ENCODE measurements around the gene WDR91. TPM values are rescaled to one million over a fixed set of nuclear protein-coding genes. Genes with fewer than 3 reads are reported as not detected.
A peak's percentile ranks its signal among the peaks of the same experiment; 100 is the strongest.

Gene WDR91
- total and polyA plus RNA-seq, 8 donors = 22.9 to 67.6 (median 49.5) TPM

DNA sequence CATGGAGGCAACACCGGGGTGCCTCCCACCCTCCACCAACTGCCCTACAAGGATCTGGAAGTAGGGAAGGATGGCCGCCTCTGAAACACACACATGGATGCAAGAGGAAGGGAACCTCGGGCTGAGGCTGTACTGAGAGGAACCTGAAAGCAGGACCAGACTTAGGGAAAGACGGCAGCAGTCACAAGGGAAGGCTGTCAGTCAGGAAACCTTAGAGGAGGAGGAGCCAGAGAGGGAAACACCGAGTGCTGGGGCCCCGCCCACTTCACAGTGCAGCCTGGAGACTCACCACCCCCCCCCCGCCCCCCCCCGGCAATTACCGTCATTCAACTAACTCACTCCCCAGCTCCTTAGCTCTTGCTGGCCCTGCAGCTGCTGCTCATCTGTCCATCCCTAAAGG lies 43.3 kb downstream of the WDR91 start:
- DNase-seq = peak in 2 of 4 donors; percentile 72 to 84
- peak overlapping the region; percentile 65 to 100 for H3K27ac ChIP-seq
- H3K4me3 ChIP-seq = peak overlapping the region in 1 of 2 donors; percentile 24
- TF ChIP-seq, protein P1, sequence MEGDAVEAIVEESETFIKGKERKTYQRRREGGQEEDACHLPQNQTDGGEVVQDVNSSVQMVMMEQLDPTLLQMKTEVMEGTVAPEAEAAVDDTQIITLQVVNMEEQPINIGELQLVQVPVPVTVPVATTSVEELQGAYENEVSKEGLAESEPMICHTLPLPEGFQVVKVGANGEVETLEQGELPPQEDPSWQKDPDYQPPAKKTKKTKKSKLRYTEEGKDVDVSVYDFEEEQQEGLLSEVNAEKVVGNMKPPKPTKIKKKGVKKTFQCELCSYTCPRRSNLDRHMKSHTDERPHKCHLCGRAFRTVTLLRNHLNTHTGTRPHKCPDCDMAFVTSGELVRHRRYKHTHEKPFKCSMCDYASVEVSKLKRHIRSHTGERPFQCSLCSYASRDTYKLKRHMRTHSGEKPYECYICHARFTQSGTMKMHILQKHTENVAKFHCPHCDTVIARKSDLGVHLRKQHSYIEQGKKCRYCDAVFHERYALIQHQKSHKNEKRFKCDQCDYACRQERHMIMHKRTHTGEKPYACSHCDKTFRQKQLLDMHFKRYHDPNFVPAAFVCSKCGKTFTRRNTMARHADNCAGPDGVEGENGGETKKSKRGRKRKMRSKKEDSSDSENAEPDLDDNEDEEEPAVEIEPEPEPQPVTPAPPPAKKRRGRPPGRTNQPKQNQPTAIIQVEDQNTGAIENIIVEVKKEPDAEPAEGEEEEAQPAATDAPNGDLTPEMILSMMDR (IDR thresholded peaks at IDR 0.05) = no peak
- H3K9me3 ChIP-seq = no peaks in the 10 kb centered on the region
- H3K4me1 ChIP-seq = peaks cover 8 to 74% of the 10 kb centered on the region in 2 donors
- ATAC-seq = no peak
- intact Hi-C loops (cut with DNase I) = loop anchor here in 1 of 2 donors (10.0 kb wide), 1 partner anchor 173 kb away; no protein-coding TSS in a partner anchor
- no peaks in the 10 kb centered on the region for H3K27me3 ChIP-seq
- peaks cover 0 to 55% of the 10 kb centered on the region in 2 donors for H3K36me3 ChIP-seq

DNA sequence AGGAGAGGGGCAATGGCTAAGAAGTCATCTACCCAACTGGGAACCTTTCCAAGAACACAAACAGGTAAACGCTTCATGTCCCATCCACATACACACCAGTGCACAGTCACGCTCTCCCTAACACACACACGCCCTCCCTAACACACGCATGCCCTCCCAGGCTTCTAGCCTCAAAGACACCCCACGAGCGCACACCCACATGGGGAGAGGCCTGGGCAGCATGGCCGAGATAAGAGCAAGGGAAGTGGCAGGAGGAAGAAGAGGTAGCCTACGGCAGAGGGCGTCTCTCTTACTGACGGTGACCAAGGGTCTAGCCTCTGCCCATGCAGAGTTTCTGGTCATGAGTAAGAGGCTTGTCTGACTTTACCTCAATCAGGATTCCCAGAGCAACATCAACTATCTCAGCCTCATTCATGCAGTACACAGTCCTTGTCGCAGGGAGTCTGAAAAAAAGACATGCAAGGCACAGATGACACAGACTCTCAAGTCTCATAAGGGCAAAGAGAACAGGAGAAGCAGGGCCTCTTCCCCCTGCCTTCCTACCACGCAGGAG lies 43.9 kb downstream of the WDR91 start:
- H3K4me3 ChIP-seq = peak overlapping the region in 1 of 2 donors; percentile 24
- DNase-seq (no peak), ATAC-seq (no peak)
- no peaks in the 10 kb centered on the region for H3K9me3 ChIP-seq
- H3K4me1 ChIP-seq = peaks cover 8 to 74% of the 10 kb centered on the region in 2 donors
- intact Hi-C loops (cut with DNase I) = loop anchor here in 1 of 2 donors (10.0 kb wide), 1 partner anchor 173 kb away; no protein-coding TSS in a partner anchor
- H3K27me3 ChIP-seq = no peaks in the 10 kb centered on the region
- TF ChIP-seq, protein P1 (IDR thresholded peaks at IDR 0.05) = no peak
- peaks cover 0 to 55% of the 10 kb centered on the region in 2 donors for H3K36me3 ChIP-seq
- H3K27ac ChIP-seq = peak overlapping the region; percentile 65 to 100

DNA sequence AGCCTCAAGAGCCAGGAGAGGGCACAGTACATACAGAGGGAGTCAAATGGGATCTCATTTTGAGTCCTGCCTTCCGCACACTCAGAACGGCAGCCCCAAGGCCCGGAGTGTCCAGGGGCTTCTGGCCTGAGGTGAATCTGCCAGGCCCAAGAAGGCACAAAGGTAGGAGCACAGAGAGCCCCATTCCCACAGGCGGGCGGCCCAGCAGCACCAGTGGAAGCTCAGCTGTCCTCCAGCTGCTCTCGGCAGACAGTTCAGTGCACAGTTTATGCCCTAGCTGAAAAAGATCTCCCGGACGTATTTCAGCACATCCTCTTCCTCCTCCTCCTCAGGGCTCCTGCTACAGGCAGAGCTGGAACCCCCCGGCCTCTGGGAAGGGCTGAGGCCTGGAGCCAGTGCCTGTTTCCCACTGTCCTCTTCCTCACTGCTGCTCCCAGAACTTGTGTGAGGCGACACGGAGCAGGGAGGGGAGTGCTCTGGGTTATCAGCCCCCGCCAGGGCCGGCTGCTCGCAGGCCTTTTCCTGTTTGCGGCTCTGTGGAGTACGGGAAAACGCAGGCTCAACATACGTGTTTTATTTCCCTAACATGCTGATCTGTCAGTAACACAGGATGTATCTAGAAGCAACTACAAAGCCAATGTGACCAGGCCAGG lies 44.9 kb downstream of the WDR91 start:
- Histone ChIP-seq H3K27ac (peak overlapping the region; percentile 65 to 100), H3K4me3 (no peak overlapping the region), H3K4me1 (peaks cover 5 to 80% of the 10 kb centered on the region in 2 donors), H3K9me3 (no peaks in the 10 kb centered on the region), H3K36me3 (peaks cover 0 to 55% of the 10 kb centered on the region in 2 donors), H3K27me3 (no peaks in the 10 kb centered on the region)
- intact Hi-C loops (cut with DNase I) = loop anchor here in 1 of 2 donors (10.0 kb wide), 1 partner anchor 172 kb away; no protein-coding TSS in a partner anchor
- ATAC-seq = no peak
- TF ChIP-seq, protein P1 (IDR thresholded peaks at IDR 0.05) = no peak
- DNase-seq = no peak

DNA sequence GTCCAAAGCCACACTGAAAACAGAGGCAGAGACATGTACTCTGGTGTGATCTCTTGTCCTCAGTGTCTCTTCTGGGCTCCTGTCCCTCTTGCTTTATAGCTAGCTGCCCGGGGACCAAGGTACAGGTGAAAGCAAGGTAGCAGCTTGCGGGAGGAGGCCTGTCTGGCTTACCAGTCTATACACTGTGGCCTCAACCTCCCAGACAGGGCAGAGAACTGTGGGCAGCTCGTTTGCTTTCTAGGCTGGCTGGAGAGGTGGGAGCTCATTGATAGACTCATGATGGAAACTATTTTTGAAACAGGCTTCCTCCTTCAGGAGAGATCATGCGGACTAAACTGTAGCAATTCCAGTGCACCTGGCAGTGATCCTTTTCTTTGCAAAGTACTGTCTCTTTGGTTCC lies 45.5 kb downstream of the WDR91 start:
- H3K27me3 ChIP-seq = no peaks in the 10 kb centered on the region
- H3K4me1 ChIP-seq = peaks cover 10 to 80% of the 10 kb centered on the region in 2 donors
- TF ChIP-seq, protein P1 (IDR thresholded peaks at IDR 0.05) = no peak
- H3K9me3 ChIP-seq = no peaks in the 10 kb centered on the region
- no peak for DNase-seq
- no peak for ATAC-seq
- peak overlapping the region; percentile 65 to 100 for H3K27ac ChIP-seq
- no peak overlapping the region for H3K4me3 ChIP-seq
- intact Hi-C loops (cut with DNase I) = loop anchor here in 1 of 2 donors (10.0 kb wide), 1 partner anchor 171 kb away; no protein-coding TSS in a partner anchor
- H3K36me3 ChIP-seq = peaks cover 0 to 55% of the 10 kb centered on the region in 2 donors
